Hepatocyte (in vitro differentiated cells): ENCODE measurements around the gene CCDC68.

Experiments
- CTCF ChIP-seq: fragments of 200-600 bp; sonication (generic); IDR thresholded peaks from 2 replicates; pipeline ENCODE4 v1.5.1; 2016; ENCODE audit warnings: antibody characterized with exemption, mild to moderate bottlenecking; ENCODE audit not compliant: poor library complexity
- EZH2 ChIP-seq: fragments of 200-600 bp; sonication (generic); IDR thresholded peaks from 2 replicates; pipeline ENCODE4 v1.6.1; 2016; ENCODE audit warnings: antibody characterized with exemption, mild to moderate bottlenecking, borderline replicate concordance
- EZH2phosphoT487 ChIP-seq: fragments of 200-600 bp; sonication (generic); IDR thresholded peaks from one replicate; pipeline ENCODE4 v1.6.1; 2018; ENCODE audit warnings: antibody characterized with exemption, mild to moderate bottlenecking, low read depth, moderate library complexity; ENCODE audit not compliant: unreplicated experiment, severe bottlenecking

- TF ChIP-seq CTCF (no peak), EZH2 (no peak), EZH2phosphoT487 (no peak)
These were observed 76.9 kb downstream of the CCDC68 start for GRCh38 chr18:54882318-54882717.
